ENCODE measurements around the gene STKLD1.

STKLD1 gene

GRCh38 chr9:133344979-133345378 is 31.2 kb upstream of the STKLD1 start:
- TF ChIP-seq CTCF (IDR thresholded peaks at IDR 0.05; ENCODE audit: borderline replicate concordance, control extremely low read depth, extremely low read depth, insufficient read depth, missing control alignments), result no peak
- DNase-seq (ENCODE audit: low spot score), result no peak
- in situ Hi-C loops (cut with MboI; ENCODE audit: low sequenced_read_pairs, unreplicated experiment), result no loop called here

- no peak for TF ChIP-seq CTCF (IDR thresholded peaks at IDR 0.05; ENCODE audit: borderline replicate concordance, control extremely low read depth, extremely low read depth, insufficient read depth, missing control alignments)
- in situ Hi-C loops (cut with MboI; ENCODE audit: low sequenced_read_pairs, unreplicated experiment), result no loop called here
- no peak for DNase-seq (ENCODE audit: low spot score)
Observed at GRCh38 chr9:133345596-133345995, 30.6 kb upstream of the STKLD1 start.

GRCh38 chr9:133346021-133346785 is 30.0 kb upstream of the STKLD1 start:
- TF ChIP-seq CTCF (IDR thresholded peaks at IDR 0.05; ENCODE audit: borderline replicate concordance, control extremely low read depth, extremely low read depth, insufficient read depth, missing control alignments), result no peak
- in situ Hi-C loops (cut with MboI; ENCODE audit: low sequenced_read_pairs, unreplicated experiment), result no loop called here
- DNase-seq (ENCODE audit: low spot score), result no peak

GRCh38 chr9:133347515-133347984 is 28.6 kb upstream of the STKLD1 start:
- in situ Hi-C loops (cut with MboI; ENCODE audit: low sequenced_read_pairs, unreplicated experiment), result no loop called here
- no peak for TF ChIP-seq CTCF (IDR thresholded peaks at IDR 0.05; ENCODE audit: borderline replicate concordance, control extremely low read depth, extremely low read depth, insufficient read depth, missing control alignments)
- peak; percentile 79 for DNase-seq (ENCODE audit: low spot score)

GRCh38 chr9:133347985-133348717 is 28.0 kb upstream of the STKLD1 start, which contains the start of the genes MED22 and RPL7A:
Gene MED22, minus strand, starts transcription at chr9:133348131. Its CDS starts 1,469 bp downstream, at chr9:133346662.
Gene RPL7A, plus strand, starts transcription at chr9:133348218. Its CDS starts 26 bp downstream, at chr9:133348244.
- in situ Hi-C loops (cut with MboI; ENCODE audit: low sequenced_read_pairs, unreplicated experiment), result no loop called here
- TF ChIP-seq CTCF (IDR thresholded peaks at IDR 0.05; ENCODE audit: borderline replicate concordance, control extremely low read depth, extremely low read depth, insufficient read depth, missing control alignments), result no peak

GRCh38 chr9:133348718-133349573 is 27.2 kb upstream of the STKLD1 start:
- in situ Hi-C loops (cut with MboI; ENCODE audit: low sequenced_read_pairs, unreplicated experiment), result no loop called here
- no peak for DNase-seq (ENCODE audit: low spot score)
- no peak for TF ChIP-seq CTCF (IDR thresholded peaks at IDR 0.05; ENCODE audit: borderline replicate concordance, control extremely low read depth, extremely low read depth, insufficient read depth, missing control alignments)

More at GRCh38 chr9:133347985-133348717, 28.0 kb upstream of the STKLD1 start, which contains the start of the genes MED22 and RPL7A:
- DNase-seq (ENCODE audit: low spot score), result peak; percentile 96

All from GM13976 (cell line).